Stimulated activated CD4-positive, alpha-beta T cell treated with anti-CD3 and anti-CD28 coated beads, TNF-alpha, amount 100 ng/mL, for 48 hours (primary cell): ENCODE data around the gene STK31.
"Not testable (repeated sequence)": the region's sequence is repeated elsewhere in the genome, so short reads cannot be mapped to it uniquely, and the experiment has no call there.

ENCODE experiments used
- DNase-seq, 3 donors: peaks; one replicate each; pipeline ENCODE4 v3.0.0-alpha.2; 2020; ENCODE audit warnings: low read depth in 3 of 3

STK31 gene

DNA sequence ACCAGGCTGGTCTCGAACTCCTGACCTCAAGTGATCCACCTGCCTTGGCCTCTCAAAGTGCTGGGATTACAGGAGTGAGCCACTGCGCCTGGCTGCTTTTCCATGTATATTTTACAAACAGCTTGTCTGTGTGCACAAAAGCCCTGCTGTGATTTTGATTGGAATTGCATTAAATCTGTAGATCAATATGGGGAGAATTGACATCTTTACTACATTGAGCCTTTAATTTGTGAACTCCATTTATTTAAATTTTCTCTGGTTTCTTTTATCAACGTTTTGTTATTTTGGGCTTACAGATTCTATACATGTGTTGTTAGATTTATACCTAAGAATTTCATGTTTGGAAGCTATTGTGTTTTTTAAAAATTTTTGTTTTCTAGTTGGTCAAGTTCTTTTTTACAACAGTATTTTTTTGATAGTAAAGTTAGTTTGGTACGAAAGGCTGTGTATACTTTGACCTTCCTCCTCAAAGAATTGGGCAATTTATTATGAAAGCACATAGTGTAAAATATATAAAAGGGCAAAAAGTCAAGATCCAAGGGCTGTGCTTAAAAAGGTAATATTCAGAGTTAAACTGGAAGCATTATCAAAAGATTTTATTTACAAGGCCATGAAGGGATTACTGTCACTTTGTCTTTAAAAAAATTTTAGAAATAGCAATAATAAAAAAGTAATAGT, 92.8 kb downstream of the STK31 start:
- DNase-seq, result no peak

DNA sequence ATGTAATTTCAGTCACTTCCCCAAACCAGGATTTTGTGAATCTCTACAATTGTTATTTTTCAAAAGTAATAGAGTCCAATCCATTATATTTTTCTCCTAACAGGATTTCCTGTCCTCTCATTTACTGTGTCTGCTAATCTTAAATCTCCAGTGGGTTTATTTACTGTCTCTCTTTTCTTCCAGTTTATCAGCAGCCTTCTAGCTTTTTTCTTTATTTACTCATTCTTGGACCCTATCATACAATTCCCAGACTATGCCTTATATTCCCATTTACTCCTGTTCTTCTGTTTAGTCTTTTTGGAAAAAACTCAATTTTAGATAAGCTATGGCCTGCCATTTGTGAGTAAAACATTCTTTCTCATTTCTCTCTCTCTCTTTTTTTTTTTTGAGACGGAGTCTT, 94.7 kb downstream of the STK31 start:
- no peak for DNase-seq

DNA sequence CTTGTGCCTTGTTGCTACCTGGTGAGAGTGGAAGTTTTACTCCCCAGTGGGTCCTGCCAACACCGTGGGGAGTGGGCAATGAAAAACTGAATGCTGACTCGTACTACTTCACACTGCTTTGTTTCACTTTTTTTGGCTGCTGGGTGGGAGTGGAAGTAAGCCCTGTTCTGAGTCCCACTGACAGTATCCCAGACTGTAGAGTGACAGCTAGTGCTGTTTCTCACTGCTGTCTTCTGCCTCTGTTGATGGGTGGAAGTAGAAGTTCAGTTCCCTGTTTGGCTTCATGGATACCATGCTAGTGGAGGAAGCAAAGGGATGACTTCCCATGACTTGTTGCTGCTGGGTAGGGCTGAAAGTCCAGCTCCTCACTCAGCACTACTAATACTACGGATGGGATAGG, 98.4 kb downstream of the STK31 start:
- DNase-seq, result no peak

DNA sequence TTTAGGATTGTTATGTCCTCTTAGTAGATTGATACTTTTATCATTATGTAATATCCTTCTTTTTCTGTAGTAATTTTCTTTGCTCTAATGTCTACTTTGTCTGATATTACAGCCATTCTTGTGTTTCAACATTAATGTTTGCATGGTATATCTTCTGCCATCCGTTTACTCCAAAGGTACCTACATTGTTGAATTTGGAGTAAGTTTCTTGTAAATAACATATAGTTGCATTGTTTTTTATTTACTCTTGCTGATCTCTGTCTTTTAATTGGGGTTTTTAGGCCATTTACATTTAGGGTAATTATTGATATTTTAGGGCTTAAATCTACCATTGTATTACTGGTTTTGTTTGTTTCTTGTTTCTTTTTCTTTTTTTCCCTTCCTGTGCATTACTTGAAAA, 100.1 kb downstream of the STK31 start:
- DNase-seq, result no peak

DNA sequence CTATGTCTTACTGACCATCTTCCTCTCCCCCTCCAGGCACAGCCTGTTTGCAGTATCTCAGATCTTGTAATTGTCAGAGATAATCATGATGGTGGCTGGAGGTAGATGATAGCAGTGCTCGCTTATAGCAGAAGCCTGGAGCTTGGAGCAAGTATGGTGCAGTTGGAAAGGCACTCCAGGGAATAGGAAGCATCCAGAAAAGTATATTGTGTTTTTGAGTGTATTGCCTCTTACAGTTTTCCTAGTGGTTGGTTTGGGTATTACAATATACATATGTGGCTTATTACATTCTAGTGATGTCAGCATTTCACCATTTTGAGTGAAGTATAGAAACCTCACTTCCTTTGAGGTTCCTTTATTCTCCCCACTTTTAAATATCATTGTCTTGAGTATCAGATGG, 101.5 kb downstream of the STK31 start:
- no peak for DNase-seq

DNA sequence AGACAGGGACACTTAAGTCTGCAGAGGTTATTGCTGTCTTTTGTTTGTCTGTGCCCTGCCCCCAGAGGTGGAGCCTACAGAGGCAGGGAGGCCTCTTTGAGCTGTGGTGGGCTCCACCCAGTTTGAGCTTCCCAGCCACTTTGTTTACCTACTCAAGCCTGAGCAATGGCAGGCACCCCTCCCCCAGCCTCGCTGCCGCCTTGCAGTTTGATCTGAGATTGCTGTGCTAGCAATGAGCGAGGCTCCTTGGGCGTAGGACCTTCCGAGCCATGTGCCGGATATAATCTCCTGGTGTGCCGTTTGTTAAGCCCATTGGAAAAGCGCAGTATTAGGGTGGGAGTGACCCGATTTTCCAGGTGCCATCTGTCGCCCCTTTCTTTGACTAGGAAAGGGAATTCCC, 118.1 kb downstream of the STK31 start:
- not testable (repeated sequence) for DNase-seq

DNA sequence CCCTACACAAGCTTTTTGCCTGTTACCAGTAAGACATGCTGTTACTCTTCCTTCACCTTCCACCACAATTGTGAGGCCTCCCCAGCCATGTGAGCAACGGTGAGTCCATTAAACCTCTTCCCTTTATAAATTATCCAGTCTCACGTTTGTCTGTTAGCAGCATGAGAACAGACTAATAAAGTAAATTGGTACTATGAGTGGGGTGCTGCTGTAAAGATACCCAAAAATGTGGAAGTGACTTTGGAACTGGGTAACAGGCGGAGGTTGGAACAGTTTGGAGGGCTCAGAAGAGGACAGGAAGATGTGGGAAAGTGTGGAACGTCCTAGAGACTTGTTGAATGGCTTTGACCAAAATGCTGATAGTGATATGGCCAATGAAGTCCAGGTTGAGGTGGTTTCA, 122.7 kb downstream of the STK31 start:
- DNase-seq, result not testable (repeated sequence)

DNA sequence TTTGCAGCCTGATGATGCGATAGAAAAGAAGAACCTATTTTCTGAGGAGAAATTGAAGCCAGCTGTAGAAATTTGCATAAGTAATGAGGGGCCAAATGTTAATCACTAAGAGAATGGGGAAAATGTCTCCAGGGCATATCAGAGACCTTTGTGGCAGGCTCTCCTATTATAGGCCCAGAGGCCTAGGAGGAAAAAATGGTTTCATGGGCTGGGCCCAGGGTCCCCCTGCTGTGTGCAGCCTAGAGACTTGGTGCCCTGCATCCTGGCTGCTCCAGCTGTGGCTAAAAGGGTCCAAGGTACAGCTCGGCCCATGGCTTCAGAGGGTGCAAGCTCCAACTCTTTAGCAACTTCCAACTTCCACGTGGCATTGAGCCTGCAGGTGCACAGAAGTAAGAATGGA, 123.4 kb downstream of the STK31 start:
- DNase-seq, result no peak

DNA sequence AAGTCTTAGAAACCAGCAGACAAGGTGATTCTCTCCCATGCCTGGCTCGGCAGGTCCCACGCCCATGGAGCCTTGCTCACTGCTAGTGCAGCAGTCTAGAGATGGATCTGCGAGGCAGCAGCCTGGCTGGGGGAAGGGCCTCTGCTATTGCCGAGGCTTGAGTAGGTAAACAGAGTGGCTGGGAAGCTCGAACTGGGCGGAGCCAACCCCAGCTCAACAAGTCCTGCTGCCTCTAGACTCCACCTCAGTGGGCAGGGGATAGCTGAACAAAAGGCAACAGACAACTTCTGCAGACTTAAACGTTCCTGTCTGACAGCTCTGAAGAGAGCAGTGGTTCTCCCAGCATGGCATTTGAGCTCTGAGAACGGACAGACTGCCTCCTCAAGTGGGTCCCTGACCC, 134.8 kb downstream of the STK31 start:
- DNase-seq, result not testable (repeated sequence)

DNA sequence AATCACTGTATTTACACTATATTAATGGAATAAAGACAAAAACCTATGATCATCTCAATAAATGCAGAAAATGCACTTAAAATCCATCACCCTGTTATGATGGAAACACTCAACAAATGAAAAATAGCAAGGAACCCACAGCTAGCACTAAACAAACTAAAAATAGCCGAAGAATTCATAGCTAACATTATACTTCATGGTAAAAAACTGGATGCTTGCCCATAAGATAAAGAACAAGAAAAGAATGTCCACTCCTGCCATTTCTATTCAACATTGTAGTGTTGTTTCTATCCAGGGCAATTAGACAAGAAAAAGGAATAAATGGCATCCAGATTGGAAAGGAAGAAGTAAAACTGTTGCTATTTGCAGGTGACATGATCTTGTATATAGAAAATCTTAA, 142.1 kb downstream of the STK31 start:
- no peak for DNase-seq

DNA sequence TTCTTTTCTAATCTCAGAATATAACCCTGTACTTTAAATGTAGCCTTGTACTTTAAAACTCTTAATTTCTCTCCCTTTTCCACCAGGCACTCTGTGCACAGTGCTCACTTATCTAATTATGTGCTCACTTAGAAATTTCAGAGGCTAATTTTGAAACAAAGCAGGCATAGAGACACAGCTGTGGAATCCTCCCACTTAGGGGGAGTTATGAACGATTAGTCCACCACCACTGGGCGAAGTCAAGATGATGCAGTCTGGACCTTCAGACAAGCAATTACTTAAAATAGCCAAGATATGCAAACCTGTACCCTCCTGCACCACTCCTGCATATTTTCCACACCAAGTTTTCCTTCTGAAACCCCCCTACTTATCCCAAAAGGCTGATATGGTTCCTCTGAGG, 143.0 kb downstream of the STK31 start:
- no peak for DNase-seq

DNA sequence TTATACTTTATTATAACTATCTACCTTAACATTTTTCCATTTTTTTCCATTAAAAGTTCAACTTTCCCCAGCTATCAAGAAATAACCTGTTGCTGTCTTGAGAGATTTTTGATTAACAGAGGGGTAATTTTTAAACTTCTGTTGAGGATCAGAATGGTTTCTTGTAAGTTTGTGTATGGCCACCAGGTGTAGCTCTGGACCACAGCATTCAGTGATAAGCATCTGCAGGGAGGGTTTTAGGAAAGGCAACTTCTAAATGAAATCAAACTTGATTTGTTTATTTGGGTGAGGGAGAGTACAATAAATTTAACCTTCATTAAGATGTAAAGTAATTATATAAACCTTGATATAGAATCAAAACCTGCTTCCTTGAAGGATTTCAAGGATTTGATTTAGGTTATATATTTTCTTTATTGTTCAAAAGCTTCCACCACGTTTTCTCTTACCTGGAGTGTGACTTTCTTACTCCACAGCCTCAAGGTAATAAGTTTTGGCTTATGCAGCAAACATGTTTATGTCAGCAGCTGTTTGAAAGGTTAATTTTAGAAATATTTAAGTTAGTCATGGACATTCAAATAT, 153.3 kb downstream of the STK31 start:
- DNase-seq, result no peak

DNA sequence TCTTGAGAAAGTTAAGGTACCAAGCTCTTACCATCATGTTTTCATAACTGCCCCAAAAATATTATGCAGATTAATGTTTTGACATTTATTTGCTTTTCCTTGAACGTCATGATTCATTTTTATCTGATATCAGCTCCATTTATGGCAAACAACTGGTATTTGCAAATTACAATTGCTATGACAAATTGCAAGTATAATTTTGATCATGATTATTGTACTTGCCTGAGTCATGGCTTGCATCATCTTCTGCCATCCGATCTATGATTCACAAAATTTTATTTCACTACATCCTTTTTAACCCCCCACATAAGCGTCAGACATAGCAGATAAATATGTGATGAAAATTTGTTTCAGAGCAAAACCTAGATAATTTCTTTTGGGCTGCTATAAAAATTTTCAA, 155.0 kb downstream of the STK31 start:
- no peak for DNase-seq

DNA sequence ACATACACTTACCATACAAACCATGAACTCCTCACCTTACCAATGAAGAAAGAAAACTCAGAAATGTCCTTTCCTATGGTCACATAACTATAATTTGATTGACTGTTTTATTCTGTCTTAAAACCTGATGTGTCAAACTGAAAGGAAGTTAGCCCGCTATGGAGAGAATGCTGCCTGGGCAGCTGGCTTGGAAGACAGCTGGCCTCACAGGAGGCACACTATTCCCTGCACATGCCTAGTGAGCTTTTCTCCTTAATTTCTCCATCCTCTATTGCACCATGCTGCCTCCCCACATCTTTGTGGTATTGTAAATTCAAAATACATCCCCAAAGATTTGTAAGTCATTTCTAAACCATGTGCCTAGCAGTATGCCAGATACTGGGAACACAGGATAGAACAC, 163.3 kb downstream of the STK31 start:
- no peak for DNase-seq

DNA sequence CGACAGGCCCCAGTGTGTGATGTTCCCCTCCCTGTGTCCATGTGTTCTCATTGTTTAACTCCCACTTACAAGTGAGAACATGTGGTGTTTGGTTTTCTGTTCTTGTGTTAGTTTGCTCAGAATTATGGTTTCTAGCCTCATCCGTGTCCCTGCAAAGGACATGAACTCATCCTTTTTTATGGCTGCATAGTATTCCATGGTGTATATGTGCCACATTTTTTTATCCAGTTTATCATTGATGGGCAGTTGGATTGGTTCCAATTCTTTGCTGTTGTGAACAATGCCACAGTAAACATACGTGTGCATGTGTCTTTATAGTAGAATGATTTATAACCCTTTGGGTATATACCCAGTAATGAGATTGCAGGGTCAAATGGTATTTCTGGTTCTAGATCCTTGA, 166.5 kb downstream of the STK31 start:
- not testable (repeated sequence) for DNase-seq
